Adrenal gland (tissue), 12 donors: ENCODE results near the gene DNAAF5. TPM values are rescaled to one million over a fixed set of nuclear protein-coding genes. Genes with fewer than 3 reads are reported as not detected.

Experiments used
- DNase-seq, 7 donors: peaks; one replicate each; pipeline ENCODE4 v3.0.0-alpha.2; 2019 to 2020
- H3K27ac ChIP-seq, 5 donors: fragments of 200-600 bp; sonication (generic) in 4 of 5; 1 replicate in 3 of 5; 2 replicates in 2 of 5; pipeline versions ENCODE4 v1.5.1 to v1.8.0; 2016 to 2020; ENCODE audit warnings: mild to moderate bottlenecking in 1 of 5
- H3K27me3 ChIP-seq: fragments of 200-600 bp; 2 replicates; pipeline ENCODE4 v1.8.0; 2021
- H3K36me3 ChIP-seq, 2 donors: fragments of 200-600 bp; replicated peaks in 1 of 2; 1 replicate in 1 of 2; 2 replicates in 1 of 2; pipeline versions ENCODE4 v1.5.1 to v1.8.0; 2018 to 2022
- H3K4me1 ChIP-seq, 2 donors: fragments of 200-600 bp; replicated peaks in 1 of 2; 1 replicate in 1 of 2; 2 replicates in 1 of 2; pipeline versions ENCODE4 v1.5.1 to v1.8.0; 2018 to 2021
- H3K4me3 ChIP-seq, 4 donors: fragments of 200-600 bp; sonication (generic) in 3 of 4; one replicate each; pipeline ENCODE4 v1.5.1; 2016 to 2018
- H3K9me3 ChIP-seq, 3 donors: fragments of 200-600 bp; sonication (generic) in 1 of 3; replicated peaks in 1 of 3; 1 replicate in 2 of 3; 2 replicates in 1 of 3; pipeline versions ENCODE4 v1.5.1 to v1.8.0; 2016 to 2021
- CTCF ChIP-seq, 6 experiments: fragments of 450-650 bp in 4 of 6; fragments of 200-600 bp in 2 of 6; sonication (generic) in 1 of 6; IDR thresholded peaks; 1 replicate in 5 of 6; 2 replicates in 1 of 6; pipeline versions ENCODE4 v1.5.1 to v1.8.0; 2016 to 2021; ENCODE audit warnings: antibody characterized with exemption in 6 of 6, mild to moderate bottlenecking in 2 of 6, moderate library complexity in 1 of 6
- POLR2A ChIP-seq, 2 donors: fragments of 450-650 bp; IDR thresholded peaks; one replicate each; pipeline ENCODE4 v1.6.1; 2017; ENCODE audit warnings: antibody characterized with exemption in 2 of 2, mild to moderate bottlenecking in 2 of 2, moderate library complexity in 1 of 2
- WGBS, 4 donors: extraction: QIAGEN DNeasy Blood & Tissue Kit in 2 of 4; methylation state at CpG; one replicate each; pipeline versions ENCODE4 v1.1.5 to v1.1.7; 2013 to 2017; 5-methylcytosine and 5-hydroxymethylcytosine counted together
- intact Hi-C, 2 donors: fragments of 100-400 bp; cut with DNase I; formaldehyde crosslinking; loops; one replicate each; pipeline versions ENCODE4 v1.14.1 to v1.15.0; 2022 to 2023
- polyA plus RNA-seq, 3 donors: library from polyadenylated mRNA; stranded (reverse); fragments of 200-250 nt in 2 of 3; fragments of 350-450 nt in 1 of 3; fragmentation: Illumina TruSeq in 1 of 3; extraction: RNeasy Lipid Tissue Mini Kit (QIAGEN cat#74804) in 1 of 3; gene quantifications; one replicate each; pipeline ENCODE4 v1.2.3, GENCODE V29; 2013 to 2014
- total RNA-seq, 9 donors: library from RNA; depleted of rRNA in 4 of 9; stranded (reverse); fragments of >200 nt in 4 of 9; fragments of 120-200 nt in 1 of 9; fragmentation: NEBNext Ultra II Directional in 1 of 9; extraction: Animal tissue kit (Norgen Biotek cat#: 25700) in 1 of 9; gene quantifications; one replicate each; pipeline versions ENCODE4 v1.1.0 to v1.2.4, GENCODE V29; 2013 to 2023
- donor health status: healthy with polysubstance abuse.
- donor health status: Bipolar disorder and iron deficiency.
- donor health status: DM: yes; HTN: yes; CAD: no.
- donor health status: DM: no; HTN: no; CAD: no.
- donor health status: DM: no; HTN: no; CAD: no.
- donor health status: DM: yes; HTN: yes; CAD: no.

Gene DNAAF5
- total and polyA plus RNA-seq, 12 donors: 7.9 to 32.7 (median 19.4) TPM

- H3K27ac ChIP-seq: no peak overlapping the region
- intact Hi-C loops: no loop called here
- H3K4me1 ChIP-seq: no peaks in the 10 kb centered on the region
- peaks cover 0 to 3% (median 0%) of the 10 kb centered on the region in 3 donors for H3K9me3 ChIP-seq
- 89 to 94% (median 93%) methylated on average over 12 to 13 of the region's 13 CpGs for WGBS, 4 donors
- TF ChIP-seq CTCF (IDR thresholded peaks at IDR 0.05): no peak
- no peak for TF ChIP-seq POLR2A (IDR thresholded peaks at IDR 0.05)
- H3K36me3 ChIP-seq: no peaks in the 10 kb centered on the region
- no peak for DNase-seq
- H3K4me3 ChIP-seq: no peak overlapping the region
- H3K27me3 ChIP-seq: no peaks in the 10 kb centered on the region
These were observed 44.8 kb upstream of the DNAAF5 start for GRCh38 chr7:681551-682307.

- DNase-seq: no peak
- TF ChIP-seq CTCF (IDR thresholded peaks at IDR 0.05) (no peak), POLR2A (IDR thresholded peaks at IDR 0.05) (no peak)
- Histone ChIP-seq H3K4me1 (no peaks in the 10 kb centered on the region), H3K9me3 (peaks cover 0 to 3% (median 0%) of the 10 kb centered on the region in 3 donors), H3K36me3 (no peaks in the 10 kb centered on the region), H3K27me3 (no peaks in the 10 kb centered on the region), H3K27ac (no peak overlapping the region), H3K4me3 (no peak overlapping the region)
- intact Hi-C loops: no loop called here
- WGBS, 4 donors: 83 to 96% (median 91%) methylated on average over 5 to 11 of the region's 11 CpGs
These were observed 43.7 kb upstream of the DNAAF5 start for GRCh38 chr7:682810-683209.

GRCh38 chr7:683526-684205 lies 42.8 kb upstream of the DNAAF5 start:
- no peaks in the 10 kb centered on the region for H3K36me3 ChIP-seq
- no peak overlapping the region for H3K4me3 ChIP-seq
- DNase-seq: no peak
- no peaks in the 10 kb centered on the region for H3K4me1 ChIP-seq
- H3K9me3 ChIP-seq: peaks cover 0 to 8% (median 0%) of the 10 kb centered on the region in 3 donors
- H3K27ac ChIP-seq: no peak overlapping the region
- no peaks in the 10 kb centered on the region for H3K27me3 ChIP-seq
- WGBS, 4 donors: 92 to 97% (median 96%) methylated on average over 8 to 19 of the region's 19 CpGs
- TF ChIP-seq CTCF (IDR thresholded peaks at IDR 0.05) (no peak), POLR2A (IDR thresholded peaks at IDR 0.05) (no peak)
- intact Hi-C loops: no loop called here

- Histone ChIP-seq H3K4me1 (no peaks in the 10 kb centered on the region), H3K4me3 (no peak overlapping the region), H3K36me3 (no peaks in the 10 kb centered on the region), H3K27me3 (no peaks in the 10 kb centered on the region), H3K27ac (no peak overlapping the region), H3K9me3 (peaks cover 0 to 9% (median 0%) of the 10 kb centered on the region in 3 donors)
- TF ChIP-seq POLR2A (IDR thresholded peaks at IDR 0.05): no peak
- no peak for TF ChIP-seq CTCF (IDR thresholded peaks at IDR 0.05)
- WGBS, 4 donors: 91 to 93% (median 92%) methylated on average over 8 to 9 of the region's 9 CpGs
- intact Hi-C loops: no loop called here
- no peak for DNase-seq
These were observed 42.1 kb upstream of the DNAAF5 start for GRCh38 chr7:684416-684815.
